ENCODE measurements around the gene RPS27L.

The RPS27L gene

GRCh38 chr15:63189941-63190768, 32.9 kb upstream of the RPS27L start (continued):
- peak; percentile 35; the same call in 1 of the 2 replicates for TF ChIP-seq PRDM10 (tag by site-specific recombination; IDR thresholded peaks at IDR 0.05)
- TF ChIP-seq ZNF624 (tag by site-specific recombination; IDR thresholded peaks at IDR 0.05): no peak
- TF ChIP-seq, protein P1, sequence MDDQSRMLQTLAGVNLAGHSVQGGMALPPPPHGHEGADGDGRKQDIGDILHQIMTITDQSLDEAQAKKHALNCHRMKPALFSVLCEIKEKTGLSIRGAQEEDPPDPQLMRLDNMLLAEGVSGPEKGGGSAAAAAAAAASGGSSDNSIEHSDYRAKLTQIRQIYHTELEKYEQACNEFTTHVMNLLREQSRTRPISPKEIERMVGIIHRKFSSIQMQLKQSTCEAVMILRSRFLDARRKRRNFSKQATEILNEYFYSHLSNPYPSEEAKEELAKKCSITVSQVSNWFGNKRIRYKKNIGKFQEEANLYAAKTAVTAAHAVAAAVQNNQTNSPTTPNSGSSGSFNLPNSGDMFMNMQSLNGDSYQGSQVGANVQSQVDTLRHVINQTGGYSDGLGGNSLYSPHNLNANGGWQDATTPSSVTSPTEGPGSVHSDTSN (CRISPR knock-in tag; IDR thresholded peaks at IDR 0.05): no peak
- peak; percentile 50; the same call in 1 of the 2 replicates for TF ChIP-seq ZBTB7A (tag by site-specific recombination; IDR thresholded peaks at IDR 0.05; ENCODE audit: low read depth)
- peak; percentile 27 for TF ChIP-seq ZNF335 (tag by site-specific recombination; conservative IDR thresholded peaks at IDR 0.05)
- no peak for TF ChIP-seq ZNF23 (tag by site-specific recombination; IDR thresholded peaks at IDR 0.05; ENCODE audit: borderline replicate concordance)
- no peak for TF ChIP-seq ZNF292 (tag by site-specific recombination; IDR thresholded peaks at IDR 0.05; ENCODE audit: borderline replicate concordance, low read depth)
- TF ChIP-seq HIC1 (tag by site-specific recombination; IDR thresholded peaks at IDR 0.05): no peak
- peak; percentile 10; the same call in 1 of the 2 replicates for TF ChIP-seq YY2 (tag by site-specific recombination; IDR thresholded peaks at IDR 0.05)
- TF ChIP-seq ZNF423 (tag by site-specific recombination; IDR thresholded peaks at IDR 0.05): no peak
- TF ChIP-seq ZNF768 (tag by site-specific recombination; IDR thresholded peaks at IDR 0.05): no peak
- no peak for TF ChIP-seq ZNF654 (tag by site-specific recombination; IDR thresholded peaks at IDR 0.05; ENCODE audit: low read depth)
- TF ChIP-seq ZNF133 (tag by site-specific recombination; IDR thresholded peaks at IDR 0.05): no peak
- TF ChIP-seq ZNF530 (tag by site-specific recombination; IDR thresholded peaks at IDR 0.05; ENCODE audit: low read depth): no peak
- no peak for TF ChIP-seq ZNF521 (tag by site-specific recombination; IDR thresholded peaks at IDR 0.05)
- TF ChIP-seq ZNF776 (tag by site-specific recombination; IDR thresholded peaks at IDR 0.05; ENCODE audit: borderline replicate concordance): no peak
- no peak for TF ChIP-seq ZNF174 (tag by site-specific recombination; IDR thresholded peaks at IDR 0.05)
- TF ChIP-seq ZNF701 (tag by site-specific recombination; IDR thresholded peaks at IDR 0.05): no peak
- TF ChIP-seq YY1 (tag by site-specific recombination; IDR thresholded peaks at IDR 0.05): no peak
- peak; percentile 43; the same call in 1 of the 2 replicates for TF ChIP-seq ZNF266 (tag by site-specific recombination; IDR thresholded peaks at IDR 0.05; ENCODE audit: low read depth)
- TF ChIP-seq, protein P2, sequence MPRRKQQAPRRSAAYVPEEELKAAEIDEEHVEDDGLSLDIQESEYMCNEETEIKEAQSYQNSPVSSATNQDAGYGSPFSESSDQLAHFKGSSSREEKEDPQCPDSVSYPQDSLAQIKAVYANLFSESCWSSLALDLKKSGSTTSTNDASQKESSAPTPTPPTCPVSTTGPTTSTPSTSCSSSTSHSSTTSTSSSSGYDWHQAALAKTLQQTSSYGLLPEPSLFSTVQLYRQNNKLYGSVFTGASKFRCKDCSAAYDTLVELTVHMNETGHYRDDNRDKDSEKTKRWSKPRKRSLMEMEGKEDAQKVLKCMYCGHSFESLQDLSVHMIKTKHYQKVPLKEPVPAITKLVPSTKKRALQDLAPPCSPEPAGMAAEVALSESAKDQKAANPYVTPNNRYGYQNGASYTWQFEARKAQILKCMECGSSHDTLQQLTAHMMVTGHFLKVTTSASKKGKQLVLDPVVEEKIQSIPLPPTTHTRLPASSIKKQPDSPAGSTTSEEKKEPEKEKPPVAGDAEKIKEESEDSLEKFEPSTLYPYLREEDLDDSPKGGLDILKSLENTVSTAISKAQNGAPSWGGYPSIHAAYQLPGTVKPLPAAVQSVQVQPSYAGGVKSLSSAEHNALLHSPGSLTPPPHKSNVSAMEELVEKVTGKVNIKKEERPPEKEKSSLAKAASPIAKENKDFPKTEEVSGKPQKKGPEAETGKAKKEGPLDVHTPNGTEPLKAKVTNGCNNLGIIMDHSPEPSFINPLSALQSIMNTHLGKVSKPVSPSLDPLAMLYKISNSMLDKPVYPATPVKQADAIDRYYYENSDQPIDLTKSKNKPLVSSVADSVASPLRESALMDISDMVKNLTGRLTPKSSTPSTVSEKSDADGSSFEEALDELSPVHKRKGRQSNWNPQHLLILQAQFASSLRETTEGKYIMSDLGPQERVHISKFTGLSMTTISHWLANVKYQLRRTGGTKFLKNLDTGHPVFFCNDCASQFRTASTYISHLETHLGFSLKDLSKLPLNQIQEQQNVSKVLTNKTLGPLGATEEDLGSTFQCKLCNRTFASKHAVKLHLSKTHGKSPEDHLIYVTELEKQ (tag by site-specific recombination; IDR thresholded peaks at IDR 0.05; ENCODE audit: borderline replicate concordance): no peak
- no peak for TF ChIP-seq SALL2 (tag by site-specific recombination; IDR thresholded peaks at IDR 0.05; ENCODE audit: borderline replicate concordance)
- TF ChIP-seq ZNF362 (tag by site-specific recombination; IDR thresholded peaks at IDR 0.05): no peak

Measured in HEK293 (cell line).